ENCODE results near the gene TDP2. TPM values are rescaled to one million over a fixed set of nuclear protein-coding genes. Genes with fewer than 3 reads are reported as not detected.

TDP2 gene
- total and polyA plus RNA-seq, 9 of the 15 experiments (the other 6 are each of a cell fraction or from before 2014, with no cell fraction given): 27.7 to 60.1 (median 31.8) TPM

GRCh38 chr6:24614648-24615047 lies 52.1 kb downstream of the TDP2 start:
- FAIRE-seq: no peak
- Histone ChIP-seq H3K9ac (ENCODE audit: insufficient read depth in 1 of 2, low read depth in 2 of 2, low read length in 2 of 2) (no peak overlapping the region), H3K4me3 (no peak overlapping the region), H4K20me1 (replicated peaks; ENCODE audit: control insufficient read depth, insufficient read depth, low read length) (no peaks in the 10 kb centered on the region), H3K4me1 (replicated peaks in 1 of 2; ENCODE audit: control insufficient read depth in 2 of 2, insufficient read depth in 2 of 2, low read length in 2 of 2) (no peaks in the 10 kb centered on the region), H3K27me3 (ENCODE audit: control insufficient read depth in 2 of 2, insufficient read depth in 2 of 2, low read length in 2 of 2) (peaks cover 19 to 22% of the 10 kb centered on the region in 2 experiments), H3K9me3 (replicated peaks; ENCODE audit: control insufficient read depth, insufficient read depth, low read depth, low read length) (no peaks in the 10 kb centered on the region), H3K79me2 (ENCODE audit: control insufficient read depth, insufficient read depth, low read length) (no peaks in the 10 kb centered on the region), H2AFZ (ENCODE audit: low read depth, low read length) (no peak overlapping the region), H3K27ac (ENCODE audit: extremely low read depth, low read depth, low read length) (no peak overlapping the region), H3K4me2 (ENCODE audit: insufficient read depth, low read length) (no peak overlapping the region), H3K36me3 (ENCODE audit: control insufficient read depth, insufficient read depth, low read length) (no peaks in the 10 kb centered on the region), H3K9me1 (ENCODE audit: control insufficient read depth, insufficient read depth, low read length) (no peaks in the 10 kb centered on the region)
- in situ Hi-C loops (cut with MboI): no loop called here
- no peak for DNase-seq (ENCODE audit: extremely low read depth in 1 of 4, low spot score in 3 of 4)
- ATAC-seq: no peak
- ChIA-PET CTCF (ENCODE audit: low intra/inter-chr PET ratio) (no interaction called here), POLR2A (interaction anchor here (1.0 kb wide), 1 partner anchor 19 kb away, joined by 3 read pairs; no protein-coding TSS in a partner anchor)
- intact Hi-C loops (cut with micrococcal nuclease): no loop called here
- BruUV-seq (replicated peaks): no TSS peak
- TF ChIP-seq CEBPG (CRISPR knock-in tag; IDR thresholded peaks at IDR 0.05) (no peak), CEBPG (tag; conservative IDR thresholded peaks at IDR 0.05 in 1 of 2, IDR thresholded peaks at IDR 0.05 in 1 of 2) (0 out of 4 replicates have a peak, but pooled peaks of 1 of the 2 experiments have one; percentile 23), ATF3 (IDR thresholded peaks at IDR 0.05) (peak; percentile 58), ATF3 (CRISPR knock-in tag; conservative IDR thresholded peaks at IDR 0.05) (no peak)
- TF ChIP-seq, protein P1, sequence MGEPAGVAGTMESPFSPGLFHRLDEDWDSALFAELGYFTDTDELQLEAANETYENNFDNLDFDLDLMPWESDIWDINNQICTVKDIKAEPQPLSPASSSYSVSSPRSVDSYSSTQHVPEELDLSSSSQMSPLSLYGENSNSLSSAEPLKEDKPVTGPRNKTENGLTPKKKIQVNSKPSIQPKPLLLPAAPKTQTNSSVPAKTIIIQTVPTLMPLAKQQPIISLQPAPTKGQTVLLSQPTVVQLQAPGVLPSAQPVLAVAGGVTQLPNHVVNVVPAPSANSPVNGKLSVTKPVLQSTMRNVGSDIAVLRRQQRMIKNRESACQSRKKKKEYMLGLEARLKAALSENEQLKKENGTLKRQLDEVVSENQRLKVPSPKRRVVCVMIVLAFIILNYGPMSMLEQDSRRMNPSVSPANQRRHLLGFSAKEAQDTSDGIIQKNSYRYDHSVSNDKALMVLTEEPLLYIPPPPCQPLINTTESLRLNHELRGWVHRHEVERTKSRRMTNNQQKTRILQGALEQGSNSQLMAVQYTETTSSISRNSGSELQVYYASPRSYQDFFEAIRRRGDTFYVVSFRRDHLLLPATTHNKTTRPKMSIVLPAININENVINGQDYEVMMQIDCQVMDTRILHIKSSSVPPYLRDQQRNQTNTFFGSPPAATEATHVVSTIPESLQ (CRISPR knock-in tag; IDR thresholded peaks at IDR 0.05): no peak
- 0% methylated on average over 2 of the region's 2 CpGs for WGBS (ENCODE audit: insufficient coverage, low coverage, missing lambda C conversion rate)
